Natural killer cell (primary cell): ENCODE measurements around the gene NAIF1. TPM values are rescaled to one million over a fixed set of nuclear protein-coding genes. Genes with fewer than 3 reads are reported as not detected.

ENCODE experiments used
- ATAC-seq, 3 donors: fragments of 150-1000 bp in 2 of 3; fragments of 200-7000 bp in 1 of 3; cut with Tn5 transposase; 1 replicate in 1 of 3; 2 replicates in 2 of 3; pipeline ENCODE4 v1.10.0; 2021; ENCODE audit warnings: mild to moderate bottlenecking in 2 of 3, moderate library complexity in 2 of 3
- DNase-seq, 2 donors: peaks; one replicate each; pipeline versions ENCODE4 v3.0.0 to v3.0.0-alpha.2; 2013 to 2021; ENCODE audit warnings: mixed read lengths in 1 of 2
- H3K27ac ChIP-seq: one replicate; pipeline ENCODE4 v1.5.1; 2013; ENCODE audit warnings: mild to moderate bottlenecking, low read length
- H3K27me3 ChIP-seq: one replicate; pipeline ENCODE4 v1.6.1; 2013; ENCODE audit warnings: low read length; ENCODE audit not compliant: control insufficient read depth, insufficient read depth
- H3K36me3 ChIP-seq: one replicate; pipeline ENCODE4 v1.6.1; 2013; ENCODE audit warnings: low read length; ENCODE audit not compliant: control insufficient read depth, insufficient read depth
- H3K4me1 ChIP-seq: one replicate; pipeline ENCODE4 v1.6.1; 2013; ENCODE audit warnings: low read length; ENCODE audit not compliant: control insufficient read depth, insufficient read depth
- H3K4me3 ChIP-seq: one replicate; pipeline ENCODE4 v1.5.1; 2013; ENCODE audit warnings: low read length
- H3K9me3 ChIP-seq: one replicate; pipeline ENCODE4 v1.6.1; 2013; ENCODE audit warnings: low read length; ENCODE audit not compliant: control insufficient read depth, insufficient read depth
- H3K27ac Mint-ChIP-seq, 2 donors: one replicate each; pipeline ENCODE4 v1.8.0; 2022; ENCODE audit warnings: mild to moderate bottlenecking in 2 of 2, mixed read lengths in 2 of 2, moderate library complexity in 1 of 2
- H3K27me3 Mint-ChIP-seq, 2 donors: one replicate each; pipeline ENCODE4 v1.8.0; 2022; ENCODE audit warnings: low read depth in 2 of 2, mixed read lengths in 2 of 2
- H3K36me3 Mint-ChIP-seq: one replicate; pipeline ENCODE4 v1.8.0; 2022; ENCODE audit warnings: mixed read lengths
- H3K4me1 Mint-ChIP-seq, 2 donors: one replicate each; pipeline ENCODE4 v1.8.0; 2022; ENCODE audit warnings: mixed read lengths in 2 of 2
- H3K4me3 Mint-ChIP-seq: one replicate; pipeline ENCODE4 v1.8.0; 2022; ENCODE audit warnings: mild to moderate bottlenecking, moderate library complexity, mixed read lengths
- H3K9me3 Mint-ChIP-seq, 2 donors: one replicate each; pipeline ENCODE4 v1.8.0; 2022; ENCODE audit warnings: mixed read lengths in 2 of 2
- CTCF ChIP-seq: fragments of 200-600 bp; IDR thresholded peaks from one replicate; pipeline ENCODE4 v1.8.0; 2022; ENCODE audit warnings: antibody characterized with exemption
- WGBS: methylation state at CpG from one replicate; pipeline ENCODE4 v1.1.7; 2013; ENCODE audit warnings: missing lambda C conversion rate; ENCODE audit not compliant: insufficient coverage; 5-methylcytosine and 5-hydroxymethylcytosine counted together
- intact Hi-C: fragments of 100-400 bp; cut with micrococcal nuclease; formaldehyde crosslinking; loops from one replicate; pipeline ENCODE4 v1.14.2; 2022
- total RNA-seq, 4 donors: library from RNA; stranded (reverse); fragments of 120-200 nt in 1 of 4; gene quantifications; one replicate each; pipeline versions ENCODE4 v1.2.3 to v1.2.4, GENCODE V29; 2013 to 2022

The NAIF1 gene
- total RNA-seq, 3 donors from 2014 or later (not counting 1 experiment from before 2014, with no cell fraction given) = 11.9 to 12.6 (median 12.1) TPM

GRCh38 chr9:128034821-128035652 lies 32.1 kb downstream of the NAIF1 start:
- Histone ChIP-seq H3K27ac (no peak overlapping the region), H3K4me3 (no peak overlapping the region), H3K9me3 (peaks cover 3% of the 10 kb centered on the region), H3K4me1 (peaks cover 50% of the 10 kb centered on the region), H3K27me3 (no peaks in the 10 kb centered on the region), H3K36me3 (no peaks in the 10 kb centered on the region)
- no peak overlapping the region for H3K4me3 Mint-ChIP-seq
- H3K4me1 Mint-ChIP-seq = peaks cover 0 to 16% of the 10 kb centered on the region in 2 donors
- peak overlapping the region in 1 of 2 donors; percentile 51 for H3K27ac Mint-ChIP-seq
- intact Hi-C loops = loop anchor here (1.0 to 2.0 kb wide), 3 partner anchors 8 to 92 kb away; partner anchors contain the start of gene EEIG1
- whole genome bisulfite sequencing = 35% methylated on average over 8 of the region's 8 CpGs
- H3K27me3 Mint-ChIP-seq = no peaks in the 10 kb centered on the region
- ATAC-seq (peak; percentile 82 to 90 (median 87)), DNase-seq (peak; percentile 45 to 91)
- peak; percentile 88 for TF ChIP-seq CTCF
- H3K9me3 Mint-ChIP-seq = no peaks in the 10 kb centered on the region
- no peaks in the 10 kb centered on the region for H3K36me3 Mint-ChIP-seq

- no peak overlapping the region for H3K4me3 Mint-ChIP-seq
- peak in 1 of 2 donors; percentile 57 for DNase-seq
- H3K9me3 ChIP-seq = peaks cover 3% of the 10 kb centered on the region
These were observed 33.5 kb downstream of the NAIF1 start for GRCh38 chr9:128033609-128034008.

GRCh38 chr9:128027705-128028104 lies 39.4 kb downstream of the NAIF1 start:
- Histone ChIP-seq H3K36me3 (no peaks in the 10 kb centered on the region), H3K4me3 (no peak overlapping the region), H3K27me3 (no peaks in the 10 kb centered on the region), H3K27ac (peak overlapping the region; percentile 93), H3K4me1 (peaks cover 89% of the 10 kb centered on the region), H3K9me3 (no peaks in the 10 kb centered on the region)
- Mint-ChIP-seq H3K36me3 (no peaks in the 10 kb centered on the region), H3K27ac (peak overlapping the region; percentile 95), H3K9me3 (no peaks in the 10 kb centered on the region), H3K27me3 (no peaks in the 10 kb centered on the region), H3K4me1 (peaks cover 29 to 49% of the 10 kb centered on the region in 2 donors), H3K4me3 (peak overlapping the region; percentile 73)
- no peak for ATAC-seq
- peak in 1 of 2 donors; percentile 28 for DNase-seq
- WGBS = 64% methylated on average over 4 of the region's 4 CpGs
- intact Hi-C loops = loop anchor here (1.0 to 2.0 kb wide), 2 partner anchors 8 to 39 kb away; partner anchors contain the start of gene NAIF1
- no peak for TF ChIP-seq CTCF

More at GRCh38 chr9:128033609-128034008, 33.5 kb downstream of the NAIF1 start:
- Mint-ChIP-seq H3K27me3 (no peaks in the 10 kb centered on the region), H3K9me3 (no peaks in the 10 kb centered on the region), H3K36me3 (no peaks in the 10 kb centered on the region), H3K4me1 (peaks cover 5 to 21% of the 10 kb centered on the region in 2 donors), H3K27ac (no peak overlapping the region)
- TF ChIP-seq CTCF = no peak
- Histone ChIP-seq H3K27me3 (no peaks in the 10 kb centered on the region), H3K4me3 (no peak overlapping the region), H3K4me1 (peaks cover 64% of the 10 kb centered on the region), H3K27ac (no peak overlapping the region), H3K36me3 (no peaks in the 10 kb centered on the region)
- 78% methylated on average over 3 of the region's 4 CpGs for WGBS
- intact Hi-C loops = loop anchor here (2.0 kb wide), 1 partner anchor 53 kb away; the partner anchor contains the start of gene EEIG1
- no peak for ATAC-seq
